ENCODE data around the gene MAPK1.

DNA sequence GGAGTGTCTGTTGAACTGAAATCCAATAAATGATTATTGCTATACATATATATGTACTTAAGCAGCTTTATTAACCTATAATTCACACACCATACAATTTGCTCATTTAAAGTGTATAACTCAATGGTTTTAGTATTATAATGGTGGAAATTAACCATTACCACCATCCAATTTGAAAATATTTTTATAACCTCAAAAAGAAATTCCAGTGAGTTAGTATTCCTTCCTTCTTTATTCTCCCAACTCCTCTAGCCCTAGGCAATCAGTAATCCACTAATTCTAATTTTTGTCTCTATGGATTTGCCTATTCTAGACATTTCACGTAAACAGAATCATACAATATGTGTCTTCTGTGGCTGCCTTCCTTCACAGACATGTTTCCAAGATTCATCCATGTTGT is 64.8 kb downstream of the MAPK1 start:
- TF ChIP-seq CTCF (conservative IDR thresholded peaks at IDR 0.05; ENCODE audit: low read length), result no peak
- TF ChIP-seq EZH2phosphoT487 (IDR thresholded peaks at IDR 0.05; ENCODE audit: borderline replicate concordance, low read depth, low read length), result no peak
